HuH-7 (cell line): Measurements from ENCODE around the gene BFSP1.

Source experiments
- DNase-seq: peaks from one replicate; pipeline ENCODE4 v3.0.0; 2011; ENCODE audit warnings: low spot score

Gene BFSP1

DNA sequence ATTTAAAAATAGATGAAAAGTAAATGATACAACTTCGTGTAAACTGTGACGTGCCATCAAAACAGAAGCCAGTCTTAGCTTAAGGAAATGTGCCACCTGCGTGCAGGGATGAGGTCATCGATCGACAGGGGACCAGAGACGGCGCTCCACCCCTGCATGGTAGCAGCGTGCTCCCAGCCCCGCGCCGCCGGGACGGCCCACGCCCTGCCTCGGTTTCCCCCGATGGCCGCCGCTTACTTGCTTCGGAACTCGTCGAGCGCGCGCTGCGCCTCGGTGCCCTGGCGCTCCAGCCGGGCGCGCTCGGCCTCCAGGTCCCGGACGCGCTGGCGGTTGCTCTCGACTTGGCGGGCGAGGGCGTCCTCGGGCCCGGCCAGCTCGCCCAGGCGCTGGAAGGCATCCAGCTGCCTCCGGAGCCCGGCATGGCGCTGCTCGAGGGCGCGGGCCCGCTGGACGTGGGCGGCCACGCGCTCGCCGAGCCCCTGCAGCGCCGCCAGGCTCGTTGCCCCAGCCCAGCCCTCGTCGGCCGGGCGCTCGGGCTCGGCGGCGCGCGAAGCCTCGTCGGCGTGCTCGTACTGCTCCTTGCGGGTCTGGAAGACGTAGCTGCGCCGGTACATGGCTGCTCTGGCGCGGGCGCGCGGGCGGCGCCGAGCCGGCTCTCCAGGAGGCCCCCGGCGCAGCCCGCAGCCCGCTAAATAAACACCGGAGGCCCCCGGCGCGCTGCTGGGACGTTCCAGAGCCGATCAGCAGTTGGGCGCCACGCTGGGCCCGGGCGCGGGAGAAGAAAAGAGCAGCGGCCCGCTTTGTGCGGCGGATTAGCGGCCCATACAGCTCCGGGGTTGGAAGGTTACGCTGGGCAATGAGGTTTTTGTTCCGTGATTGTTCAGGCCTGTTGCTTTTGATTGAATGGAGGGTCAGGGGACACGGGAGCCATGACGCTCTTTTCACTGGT is at the start of gene BFSP1:
BFSP1 (minus strand) TSS at position 664 of the 949 bp plus-strand sequence; CDS start at position 614, 50 bp downstream.
- DNase-seq, result peak; percentile 71

- no peak for DNase-seq
Observed at GRCh38 chr20:17580895-17581294, 49.7 kb upstream of the BFSP1 start.

GRCh38 chr20:17579369-17580039 is 48.3 kb upstream of the BFSP1 start:
- DNase-seq, result no peak

DNA sequence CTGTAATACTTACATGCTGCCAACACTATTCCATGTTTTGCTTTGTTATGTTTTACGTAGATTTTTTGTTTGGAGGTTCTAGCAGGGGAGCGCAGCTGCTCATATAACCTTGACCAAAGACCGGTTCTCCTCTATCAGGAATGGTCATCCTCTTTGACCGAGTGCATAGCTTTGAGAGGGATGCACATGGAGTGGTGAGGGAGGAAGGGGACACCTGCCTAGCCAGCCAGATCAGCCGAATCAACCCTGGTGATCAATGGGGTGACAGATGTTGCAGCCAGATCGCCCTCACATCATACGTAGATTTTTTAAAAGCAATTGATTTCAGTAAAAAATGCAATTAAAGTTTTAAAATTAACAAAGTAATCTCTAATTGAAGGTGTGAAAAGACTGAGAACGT is 45.0 kb upstream of the BFSP1 start:
- DNase-seq, result no peak

DNA sequence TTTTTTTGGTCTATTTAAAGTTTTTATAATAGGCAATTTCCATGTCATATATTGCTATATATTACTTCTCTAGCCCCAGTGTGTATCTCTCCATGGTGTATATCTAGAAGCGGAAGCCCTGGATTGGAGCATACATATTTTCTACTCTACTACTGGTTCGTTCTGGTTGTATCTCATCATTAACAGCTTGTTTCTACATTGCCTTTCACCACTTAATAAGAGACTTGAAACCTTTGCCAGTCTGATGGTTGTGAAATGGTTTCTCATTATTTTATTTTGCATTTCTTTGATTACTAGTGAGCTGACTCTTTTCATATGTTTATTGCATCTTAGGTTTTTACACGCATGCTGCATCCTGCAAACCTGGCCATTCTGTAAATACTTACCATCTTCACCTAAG is 42.3 kb upstream of the BFSP1 start:
- no peak for DNase-seq

DNA sequence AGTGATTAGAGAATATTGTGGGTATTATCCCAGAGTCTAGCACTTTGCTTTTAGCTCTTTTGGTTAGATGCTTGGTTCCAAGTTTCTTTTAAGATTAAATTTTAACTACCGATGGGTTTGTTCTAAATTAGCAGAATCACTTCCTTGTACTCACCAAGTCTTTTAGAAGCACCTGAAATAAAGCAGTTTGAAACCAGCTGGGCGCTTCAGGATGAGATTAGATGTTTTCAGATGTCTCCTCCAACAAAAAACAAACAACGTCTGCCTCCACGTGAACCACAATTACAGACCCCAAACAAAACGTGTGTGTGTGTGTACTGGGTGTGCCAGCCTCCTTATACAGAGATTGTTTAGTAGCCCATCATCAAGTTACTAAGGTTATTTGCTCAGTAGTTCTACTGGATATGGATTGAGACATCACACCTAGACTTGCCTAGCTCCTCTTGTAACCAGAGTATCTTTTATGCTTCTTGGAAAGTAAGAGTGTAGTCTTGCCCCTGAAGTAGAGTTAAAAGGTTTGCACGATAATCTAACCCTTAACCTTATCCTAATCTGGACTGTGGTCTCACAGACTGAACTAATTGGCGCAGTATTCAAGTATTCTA is 41.0 kb upstream of the BFSP1 start:
- peak; percentile 33 for DNase-seq

- no peak for DNase-seq
Observed at GRCh38 chr20:17571153-17571527, 40.0 kb upstream of the BFSP1 start.

DNA sequence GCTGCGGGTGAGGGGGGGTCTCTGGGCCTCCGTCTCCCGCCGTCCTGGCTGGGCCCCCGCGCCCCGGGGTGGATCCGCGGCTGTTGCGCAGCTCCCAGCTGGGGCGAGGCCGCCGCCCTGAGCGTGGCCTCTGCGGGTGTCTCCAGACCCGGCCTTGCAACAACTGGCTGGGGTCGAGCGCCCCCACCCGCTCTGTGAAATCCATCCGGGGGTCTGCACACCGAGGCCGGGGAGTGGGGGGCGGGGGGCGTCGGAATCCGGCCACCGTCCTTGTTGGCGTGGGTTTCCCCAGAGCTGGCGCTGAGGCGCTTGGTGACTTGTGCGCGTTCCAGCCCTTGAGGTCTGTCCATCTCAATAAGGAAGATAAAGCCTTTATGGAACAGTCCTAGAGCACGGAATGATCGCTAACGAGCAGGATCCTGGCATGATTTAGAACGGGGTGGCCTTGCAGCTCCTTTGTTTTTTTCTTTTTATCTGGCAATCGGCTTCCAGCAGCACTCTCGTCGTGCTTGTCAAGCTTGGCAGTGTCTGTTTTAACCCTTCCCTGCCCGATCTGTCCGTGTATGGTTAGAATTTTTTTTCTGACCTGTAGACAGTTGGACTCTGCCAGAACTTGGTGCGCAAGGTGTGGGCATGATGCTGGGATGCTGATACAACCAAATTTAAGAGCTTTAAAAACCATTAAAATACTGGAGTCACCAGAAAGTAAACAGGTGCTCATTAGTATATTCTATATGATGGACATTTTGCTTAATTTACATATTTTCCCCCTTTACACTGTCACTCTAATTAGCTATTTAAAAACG is 39.4 kb upstream of the BFSP1 start:
- peak; percentile 57 for DNase-seq

DNA sequence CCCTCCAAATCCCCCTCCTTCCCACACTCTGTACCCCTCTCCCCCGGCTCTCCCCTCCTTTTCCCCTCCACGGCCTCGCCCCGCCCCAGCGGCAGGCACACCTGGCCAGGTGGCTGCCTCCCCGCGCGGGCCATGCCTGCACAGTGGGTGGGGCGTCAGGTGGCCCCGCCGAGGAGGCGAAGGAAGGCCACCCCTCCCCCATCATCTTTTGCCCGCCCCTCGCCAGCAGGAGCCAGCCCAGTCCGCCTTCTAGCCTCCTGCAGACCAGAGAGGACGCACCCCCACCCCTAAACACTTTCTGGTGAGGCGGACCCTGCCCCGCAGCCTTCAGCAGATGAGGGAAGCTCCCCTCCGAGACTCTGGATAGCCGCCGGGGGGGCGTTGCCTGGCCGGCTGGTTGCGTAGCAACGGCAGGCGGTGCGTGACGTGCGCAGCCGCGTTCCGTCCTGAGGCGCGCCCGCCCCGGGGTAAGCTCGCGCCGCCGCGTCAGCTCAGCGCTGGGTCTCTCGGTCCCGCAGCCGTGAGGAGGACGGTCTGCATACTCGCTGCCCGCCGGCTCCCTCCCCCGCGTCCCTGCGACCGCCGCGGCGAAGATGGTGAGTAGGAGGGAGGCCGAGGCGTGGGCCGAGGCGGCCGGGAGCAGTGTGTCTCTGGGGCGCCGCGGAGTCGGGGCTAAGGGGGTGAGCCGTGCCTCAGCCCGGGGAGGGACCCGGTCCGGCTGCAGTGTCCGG is 38.6 kb upstream of the BFSP1 start, which contains the start of gene DSTN:
DSTN (plus strand) TSS at position 460 of the 731 bp plus-strand sequence; CDS start at position 594, 134 bp downstream.
- DNase-seq, result peak; percentile 97

GRCh38 chr20:17568972-17569521 is 37.9 kb upstream of the BFSP1 start:
- DNase-seq, result peak; percentile 76

DNA sequence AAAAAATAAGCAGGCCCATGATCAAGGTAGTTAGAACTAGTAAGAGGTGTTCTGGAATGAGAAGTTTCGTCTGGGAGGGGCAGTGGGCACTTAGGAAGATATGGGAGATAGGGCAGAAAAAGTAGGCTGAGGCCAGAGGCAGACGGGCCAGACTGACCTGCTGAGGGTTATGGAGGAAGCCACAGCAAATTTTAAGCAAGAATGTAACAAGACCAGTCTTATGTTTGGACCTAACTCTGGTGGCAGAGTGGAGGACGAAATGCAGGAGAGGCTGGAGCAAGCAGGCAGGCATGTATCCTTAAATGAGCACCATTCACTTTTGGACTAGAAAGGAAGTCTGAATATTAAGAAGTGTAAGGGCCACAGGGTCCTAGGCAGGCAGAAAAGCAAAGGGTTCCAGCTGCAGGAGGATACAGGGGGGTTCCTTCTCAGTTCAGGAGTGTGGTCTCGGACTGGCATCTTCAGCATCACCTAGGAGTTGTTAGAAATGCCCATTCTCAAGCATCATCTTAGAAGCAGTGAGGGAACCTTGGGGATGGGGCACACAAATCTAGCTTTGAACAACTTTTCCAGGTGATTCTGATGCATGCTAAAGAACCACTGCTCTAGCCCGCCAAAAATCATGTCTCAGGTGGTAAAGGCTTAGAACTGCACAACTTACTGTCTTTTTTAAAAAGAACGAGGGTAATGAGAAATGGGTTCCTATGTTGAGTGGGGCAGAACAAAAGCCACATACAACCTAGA is 37.0 kb upstream of the BFSP1 start:
- DNase-seq, result peak; percentile 14

GRCh38 chr20:17566345-17566744 is 35.2 kb upstream of the BFSP1 start:
- DNase-seq, result no peak

DNA sequence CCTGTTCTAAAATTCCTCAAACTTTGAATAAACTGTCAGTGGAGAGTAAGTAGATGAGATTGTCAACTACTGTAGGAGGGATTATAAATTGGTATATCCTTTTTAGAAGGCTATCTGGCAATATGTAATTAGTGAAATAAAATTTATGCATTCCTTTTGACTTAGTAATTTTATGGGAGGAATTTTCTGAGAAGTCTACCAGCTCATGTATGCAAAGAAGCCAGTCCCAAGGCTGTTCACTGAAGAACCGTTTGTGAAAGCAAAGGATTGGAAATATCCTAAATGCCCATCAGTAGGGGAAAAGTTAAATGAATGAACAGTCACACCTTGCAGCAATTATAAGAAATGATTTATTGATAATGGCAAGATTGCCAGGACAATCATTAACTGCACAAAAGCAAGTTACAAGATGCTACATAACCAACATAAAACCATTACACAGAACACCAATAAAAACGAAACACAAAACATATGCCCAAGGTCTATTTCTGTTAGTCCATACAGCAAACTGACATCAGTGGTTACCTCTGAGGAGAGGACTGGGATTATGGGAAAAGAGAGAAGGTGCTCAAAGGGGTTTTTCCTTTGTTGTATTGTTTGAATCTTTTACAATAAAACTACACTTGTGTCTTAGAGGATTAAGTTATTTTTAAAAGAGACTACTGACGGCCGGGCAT is 34.1 kb upstream of the BFSP1 start:
- no peak for DNase-seq

GRCh38 chr20:17562804-17563305 is 31.7 kb upstream of the BFSP1 start:
- no peak for DNase-seq

- no peak for DNase-seq
Observed at GRCh38 chr20:17560344-17561074, 29.3 kb upstream of the BFSP1 start.

DNA sequence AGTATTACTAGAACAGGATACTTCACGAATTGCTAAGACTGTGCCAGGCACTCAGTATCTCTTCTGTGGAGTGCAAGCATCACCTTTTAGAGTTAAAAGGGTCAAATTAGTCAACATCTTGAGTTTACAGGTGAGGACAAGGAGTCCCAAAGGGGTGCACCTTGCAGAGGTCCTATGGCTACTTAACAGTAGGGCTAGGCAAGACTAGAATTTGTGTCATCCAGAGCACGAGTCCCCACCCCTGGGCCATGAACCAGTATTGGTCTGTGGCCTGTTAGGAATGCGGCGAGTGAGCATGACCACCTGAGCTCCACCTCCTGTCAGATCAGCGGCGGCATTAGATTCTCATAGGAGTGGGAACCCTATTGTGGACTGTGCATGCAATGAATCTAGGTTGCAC is 28.2 kb upstream of the BFSP1 start:
- no peak for DNase-seq

GRCh38 chr20:17558941-17559304 is 27.7 kb upstream of the BFSP1 start:
- no peak for DNase-seq

GRCh38 chr20:17558154-17558940 is 27.2 kb upstream of the BFSP1 start:
- DNase-seq, result no peak
